ENCODE data around the gene STARD10.
A peak's percentile ranks its signal among the peaks of the same experiment; 100 is the strongest.
"Not testable (repeated sequence)": the region's sequence is repeated elsewhere in the genome, so short reads cannot be mapped to it uniquely, and the experiment has no call there.

STARD10 gene

DNA sequence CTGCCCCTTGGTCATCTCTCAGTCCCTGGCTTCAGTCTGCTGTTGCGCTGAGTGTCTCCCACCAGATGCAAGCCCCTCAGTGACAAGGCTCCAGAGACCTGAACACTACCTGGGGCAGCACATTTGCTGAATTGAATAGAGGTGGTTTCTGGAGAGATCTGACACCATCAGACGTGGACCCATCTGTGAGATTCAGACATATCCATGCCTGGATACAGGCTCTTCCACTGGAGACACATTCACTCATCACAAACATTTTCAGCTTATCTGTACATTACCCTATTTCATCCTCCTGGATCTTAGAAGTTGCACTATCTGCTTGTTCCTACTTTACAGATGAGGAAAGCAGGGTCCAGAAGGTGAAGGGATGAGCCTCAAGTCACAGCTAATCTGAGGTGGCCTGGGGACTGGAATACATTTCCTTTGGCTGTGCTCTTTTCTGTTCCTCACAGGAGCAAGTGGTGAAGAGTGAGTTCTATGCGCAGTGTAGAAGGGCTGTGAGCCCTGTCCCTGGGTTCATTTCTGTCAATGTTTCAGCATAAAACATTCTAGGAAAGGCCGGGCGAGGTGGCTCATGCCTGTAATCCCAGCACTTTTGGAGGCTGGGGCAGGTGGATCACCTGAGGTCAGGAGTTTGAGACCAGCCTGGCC, 39.4 kb upstream of the STARD10 start:
- Histone ChIP-seq H3K27ac (ENCODE audit: insufficient read depth, low read length, poor library complexity, severe bottlenecking) (peak overlapping the region; percentile 25), H3K4me3 (ENCODE audit: insufficient read depth, low read depth, low read length, poor library complexity, severe bottlenecking) (no peak overlapping the region), H3K36me3 (ENCODE audit: control insufficient read depth, insufficient read depth, low read length) (peaks cover 28% of the 10 kb centered on the region), H3K9me3 (ENCODE audit: control insufficient read depth, low read length) (no peaks in the 10 kb centered on the region), H3K4me1 (ENCODE audit: control insufficient read depth, insufficient read depth, low read length, poor library complexity, severe bottlenecking) (no peaks in the 10 kb centered on the region), H3K27me3 (replicated peaks; ENCODE audit: control insufficient read depth, insufficient read depth, low read length, poor library complexity, severe bottlenecking) (no peaks in the 10 kb centered on the region)
- DNase-seq: no peak

DNA sequence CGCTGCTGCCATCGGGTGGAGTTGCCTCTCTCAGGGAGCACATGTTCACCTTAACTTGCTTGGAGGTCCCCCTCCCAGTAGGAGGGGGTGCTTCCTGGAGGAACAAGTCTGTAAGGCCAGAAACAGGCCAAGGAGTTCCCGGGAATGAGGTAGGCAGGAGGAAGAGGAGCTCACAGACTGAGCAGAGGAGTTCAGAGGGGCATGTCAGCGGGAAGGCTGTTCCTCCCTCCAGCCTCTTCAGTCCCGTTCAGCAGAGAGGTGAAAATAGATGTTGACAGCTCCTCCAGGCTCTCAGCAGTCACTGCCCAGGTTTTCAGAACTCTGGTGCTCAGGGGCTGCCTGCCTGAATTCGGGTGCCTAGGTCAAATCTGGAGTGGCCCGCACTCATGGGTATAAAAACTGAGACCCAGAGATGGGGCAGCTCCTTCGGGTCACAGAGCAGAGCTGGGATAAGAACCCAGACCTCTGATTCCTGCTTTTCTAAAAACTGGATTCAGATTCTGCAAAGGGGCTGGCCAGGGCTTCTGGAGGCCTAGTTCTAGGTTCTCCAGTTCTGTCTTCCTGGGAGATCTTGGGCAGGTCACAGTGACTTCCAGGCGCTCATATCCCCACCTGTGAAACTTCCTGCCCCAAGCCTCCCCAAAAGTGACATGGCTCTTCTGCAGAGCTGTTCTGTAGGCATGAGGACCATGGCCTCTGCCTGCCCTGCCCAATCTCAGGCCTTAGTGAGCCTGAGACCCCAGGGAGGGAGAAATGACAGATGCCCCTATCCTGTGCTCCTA, 38.6 kb upstream of the STARD10 start:
- H3K4me3 ChIP-seq (ENCODE audit: insufficient read depth, low read depth, low read length, poor library complexity, severe bottlenecking): no peak overlapping the region
- no peaks in the 10 kb centered on the region for H3K9me3 ChIP-seq (ENCODE audit: control insufficient read depth, low read length)
- no peak for DNase-seq
- no peaks in the 10 kb centered on the region for H3K4me1 ChIP-seq (ENCODE audit: control insufficient read depth, insufficient read depth, low read length, poor library complexity, severe bottlenecking)
- H3K36me3 ChIP-seq (ENCODE audit: control insufficient read depth, insufficient read depth, low read length): peaks cover 31% of the 10 kb centered on the region
- H3K27ac ChIP-seq (ENCODE audit: insufficient read depth, low read length, poor library complexity, severe bottlenecking): no peak overlapping the region
- H3K27me3 ChIP-seq (replicated peaks; ENCODE audit: control insufficient read depth, insufficient read depth, low read length, poor library complexity, severe bottlenecking): no peaks in the 10 kb centered on the region

DNA sequence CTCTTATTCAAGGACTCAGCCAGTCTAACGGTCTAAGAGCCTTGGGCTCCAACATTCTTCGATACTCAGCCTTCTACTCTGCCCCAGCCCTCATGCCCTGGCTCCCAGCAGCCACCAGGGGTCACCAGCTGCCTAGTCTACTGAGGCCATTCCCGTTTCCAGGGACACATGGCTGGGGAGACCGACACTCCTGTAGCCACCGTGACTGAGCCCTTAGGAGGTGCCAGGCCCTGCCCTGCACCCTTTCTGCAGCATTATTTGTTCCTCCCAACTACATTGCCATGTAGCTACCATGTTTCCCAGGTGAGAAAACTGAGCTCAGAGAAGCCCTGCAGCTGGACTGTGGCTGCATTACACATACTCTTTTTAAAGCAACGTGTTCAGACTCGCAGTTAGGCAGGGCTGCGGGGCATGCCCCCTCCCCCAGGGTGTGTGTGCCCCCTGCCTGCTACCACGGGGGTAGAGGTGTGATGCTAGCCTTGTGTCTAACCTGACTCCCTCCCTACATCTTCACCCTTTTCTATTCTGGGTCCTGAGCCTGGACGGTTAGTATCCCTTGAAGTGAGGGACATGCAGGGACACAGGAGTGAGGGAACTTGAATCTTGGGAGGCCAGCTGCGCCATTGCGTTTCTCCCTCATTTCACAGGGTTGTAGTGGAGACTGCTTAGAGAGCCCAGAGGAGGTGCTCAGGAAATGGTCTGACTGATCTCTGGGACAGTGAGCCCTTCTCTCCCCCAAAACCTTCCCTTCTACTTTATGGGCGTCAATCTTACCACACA, 37.9 kb upstream of the STARD10 start:
- H3K36me3 ChIP-seq (ENCODE audit: control insufficient read depth, insufficient read depth, low read length): peaks cover 31% of the 10 kb centered on the region
- H3K9me3 ChIP-seq (ENCODE audit: control insufficient read depth, low read length): no peaks in the 10 kb centered on the region
- H3K27me3 ChIP-seq (replicated peaks; ENCODE audit: control insufficient read depth, insufficient read depth, low read length, poor library complexity, severe bottlenecking): no peaks in the 10 kb centered on the region
- no peak overlapping the region for H3K4me3 ChIP-seq (ENCODE audit: insufficient read depth, low read depth, low read length, poor library complexity, severe bottlenecking)
- no peaks in the 10 kb centered on the region for H3K4me1 ChIP-seq (ENCODE audit: control insufficient read depth, insufficient read depth, low read length, poor library complexity, severe bottlenecking)
- DNase-seq: peak in 2 of 3 donors; percentile 25 to 32
- no peak overlapping the region for H3K27ac ChIP-seq (ENCODE audit: insufficient read depth, low read length, poor library complexity, severe bottlenecking)

DNA sequence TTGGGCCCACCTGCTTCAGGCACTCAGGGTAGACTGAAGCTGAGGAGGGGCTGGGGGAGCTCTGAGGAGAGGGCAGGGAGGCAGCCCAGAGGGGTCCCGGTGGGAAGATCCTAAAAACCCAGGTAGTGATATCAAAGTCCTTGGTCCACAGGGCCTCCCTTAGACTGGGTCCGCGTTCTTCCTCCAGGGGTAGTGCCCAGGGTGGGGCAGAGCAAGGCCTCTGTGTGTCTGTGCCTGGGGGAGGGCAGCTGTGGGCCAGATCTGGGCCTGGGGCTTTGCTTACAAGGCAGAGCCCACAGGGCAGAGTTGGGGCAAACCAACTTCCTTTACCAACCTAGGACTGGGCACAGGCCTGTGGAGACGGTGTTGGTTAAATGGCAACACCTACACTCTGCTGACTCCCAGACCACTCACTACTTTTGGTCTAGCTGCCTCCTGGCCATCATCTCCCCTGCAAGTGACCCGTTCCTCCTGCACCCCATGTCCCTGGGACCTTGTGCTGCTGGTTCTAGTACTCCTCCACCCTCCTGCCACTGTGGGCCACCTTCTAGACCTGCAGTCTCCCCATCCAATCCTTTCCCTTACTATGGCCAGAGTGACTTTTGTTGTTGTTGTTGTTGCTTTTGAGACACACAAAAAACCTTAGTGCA, 36.2 kb upstream of the STARD10 start:
- DNase-seq: no peak
- Histone ChIP-seq H3K36me3 (ENCODE audit: control insufficient read depth, insufficient read depth, low read length) (peaks cover 39% of the 10 kb centered on the region), H3K27ac (ENCODE audit: insufficient read depth, low read length, poor library complexity, severe bottlenecking) (no peak overlapping the region), H3K9me3 (ENCODE audit: control insufficient read depth, low read length) (no peaks in the 10 kb centered on the region), H3K4me1 (ENCODE audit: control insufficient read depth, insufficient read depth, low read length, poor library complexity, severe bottlenecking) (no peaks in the 10 kb centered on the region), H3K4me3 (ENCODE audit: insufficient read depth, low read depth, low read length, poor library complexity, severe bottlenecking) (no peak overlapping the region), H3K27me3 (replicated peaks; ENCODE audit: control insufficient read depth, insufficient read depth, low read length, poor library complexity, severe bottlenecking) (no peaks in the 10 kb centered on the region)

DNA sequence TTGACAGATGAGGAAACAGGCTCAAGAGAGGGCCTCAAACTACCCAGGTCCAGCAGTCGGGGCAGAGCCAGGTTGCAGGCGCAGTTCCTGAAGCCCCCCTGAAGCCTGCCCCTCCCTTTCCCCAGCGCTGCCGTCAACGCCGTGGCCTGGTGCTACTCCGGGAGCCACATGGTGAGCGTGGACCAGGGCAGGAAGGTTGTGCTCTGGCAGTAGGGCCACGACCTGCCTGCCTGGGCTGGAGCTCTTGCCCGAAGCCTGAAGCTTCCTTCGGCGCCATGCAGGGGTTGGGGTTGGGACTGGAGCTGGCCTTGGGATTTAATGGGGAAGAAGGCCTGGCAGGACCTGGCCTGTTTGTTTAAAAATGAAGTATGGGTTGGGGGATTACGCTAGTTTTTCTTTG, 35.3 kb upstream of the STARD10 start:
- H3K9me3 ChIP-seq (ENCODE audit: control insufficient read depth, low read length): no peaks in the 10 kb centered on the region
- H3K4me3 ChIP-seq (ENCODE audit: insufficient read depth, low read depth, low read length, poor library complexity, severe bottlenecking): no peak overlapping the region
- H3K4me1 ChIP-seq (ENCODE audit: control insufficient read depth, insufficient read depth, low read length, poor library complexity, severe bottlenecking): no peaks in the 10 kb centered on the region
- H3K27me3 ChIP-seq (replicated peaks; ENCODE audit: control insufficient read depth, insufficient read depth, low read length, poor library complexity, severe bottlenecking): no peaks in the 10 kb centered on the region
- no peak overlapping the region for H3K27ac ChIP-seq (ENCODE audit: insufficient read depth, low read length, poor library complexity, severe bottlenecking)
- H3K36me3 ChIP-seq (ENCODE audit: control insufficient read depth, insufficient read depth, low read length): peaks cover 45% of the 10 kb centered on the region
- DNase-seq: no peak

DNA sequence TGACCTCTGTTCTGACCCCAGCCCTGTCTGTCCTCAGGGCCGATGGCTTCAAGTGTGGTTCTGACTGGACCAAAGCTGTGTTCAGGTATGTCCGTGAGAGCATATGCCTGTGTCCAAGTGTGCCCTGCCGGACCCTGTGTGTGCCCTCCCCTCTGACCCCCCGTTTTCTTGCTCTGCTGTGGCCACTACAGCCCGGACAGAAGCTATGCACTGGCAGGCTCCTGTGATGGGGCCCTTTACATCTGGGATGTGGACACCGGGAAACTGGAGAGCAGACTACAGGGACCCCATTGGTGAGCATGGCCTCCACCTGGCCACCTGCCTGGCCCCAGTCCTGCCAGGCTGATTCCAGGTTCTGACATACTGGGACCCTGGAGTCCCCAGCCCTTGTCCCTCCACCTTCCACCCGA, 34.9 kb upstream of the STARD10 start:
- Histone ChIP-seq H3K4me3 (ENCODE audit: insufficient read depth, low read depth, low read length, poor library complexity, severe bottlenecking) (no peak overlapping the region), H3K4me1 (ENCODE audit: control insufficient read depth, insufficient read depth, low read length, poor library complexity, severe bottlenecking) (no peaks in the 10 kb centered on the region), H3K27ac (ENCODE audit: insufficient read depth, low read length, poor library complexity, severe bottlenecking) (peak overlapping the region; percentile 7), H3K36me3 (ENCODE audit: control insufficient read depth, insufficient read depth, low read length) (peaks cover 45% of the 10 kb centered on the region), H3K27me3 (replicated peaks; ENCODE audit: control insufficient read depth, insufficient read depth, low read length, poor library complexity, severe bottlenecking) (no peaks in the 10 kb centered on the region), H3K9me3 (ENCODE audit: control insufficient read depth, low read length) (no peaks in the 10 kb centered on the region)
- no peak for DNase-seq

DNA sequence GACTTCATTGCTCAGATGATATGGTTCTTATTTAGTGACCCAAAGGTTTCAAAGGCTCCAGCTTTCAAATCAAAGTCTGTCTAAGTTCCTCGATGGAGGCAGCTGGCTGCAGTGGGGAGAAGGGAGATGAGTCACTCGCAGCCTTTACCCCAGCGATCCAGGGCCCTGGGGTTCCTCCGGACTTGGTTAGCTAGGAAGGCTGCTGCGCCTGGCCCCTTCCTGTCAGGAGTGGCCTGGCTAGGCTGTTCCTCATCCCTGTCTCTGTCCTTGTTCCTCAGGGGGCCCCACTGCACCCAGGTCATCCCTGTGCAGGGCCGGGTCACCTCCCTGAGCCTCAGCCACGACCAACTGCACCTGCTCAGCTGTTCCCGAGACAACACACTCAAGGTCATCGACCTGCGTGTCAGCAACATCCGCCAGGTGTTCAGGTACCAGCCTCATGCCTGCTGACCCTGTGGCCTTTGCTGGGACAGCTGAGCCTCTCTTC, 34.3 kb upstream of the STARD10 start:
- DNase-seq: no peak
- no peaks in the 10 kb centered on the region for H3K27me3 ChIP-seq (replicated peaks; ENCODE audit: control insufficient read depth, insufficient read depth, low read length, poor library complexity, severe bottlenecking)
- no peaks in the 10 kb centered on the region for H3K9me3 ChIP-seq (ENCODE audit: control insufficient read depth, low read length)
- H3K4me3 ChIP-seq (ENCODE audit: insufficient read depth, low read depth, low read length, poor library complexity, severe bottlenecking): no peak overlapping the region
- peak overlapping the region; percentile 7 for H3K27ac ChIP-seq (ENCODE audit: insufficient read depth, low read length, poor library complexity, severe bottlenecking)
- H3K4me1 ChIP-seq (ENCODE audit: control insufficient read depth, insufficient read depth, low read length, poor library complexity, severe bottlenecking): no peaks in the 10 kb centered on the region
- H3K36me3 ChIP-seq (ENCODE audit: control insufficient read depth, insufficient read depth, low read length): peaks cover 50% of the 10 kb centered on the region

DNA sequence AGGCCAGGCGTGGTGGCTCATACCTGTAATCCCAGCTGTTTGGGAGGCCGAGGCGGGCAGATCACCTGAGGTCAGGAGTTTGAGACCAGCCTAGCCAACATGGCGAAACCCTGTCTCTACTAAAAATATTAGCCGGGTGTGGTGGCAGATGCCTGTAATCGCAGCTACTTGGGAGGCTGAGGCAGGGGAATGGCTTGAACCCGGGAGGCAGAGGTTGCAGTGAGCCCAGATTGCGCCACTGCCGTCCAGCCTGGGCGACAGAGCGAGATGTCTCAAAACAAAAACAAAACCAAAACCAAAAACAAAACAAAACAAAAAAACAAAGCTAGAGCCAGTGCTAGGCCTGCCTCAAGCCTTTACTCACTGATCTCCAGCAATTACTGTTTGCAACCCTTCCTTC, 33.8 kb upstream of the STARD10 start:
- H3K27me3 ChIP-seq (replicated peaks; ENCODE audit: control insufficient read depth, insufficient read depth, low read length, poor library complexity, severe bottlenecking); H3K4me1 ChIP-seq (ENCODE audit: control insufficient read depth, insufficient read depth, low read length, poor library complexity, severe bottlenecking); DNase-seq; H3K9me3 ChIP-seq (ENCODE audit: control insufficient read depth, low read length); H3K4me3 ChIP-seq (ENCODE audit: insufficient read depth, low read depth, low read length, poor library complexity, severe bottlenecking): not testable (repeated sequence)
- Histone ChIP-seq H3K36me3 (ENCODE audit: control insufficient read depth, insufficient read depth, low read length) (peaks cover 54% of the 10 kb centered on the region), H3K27ac (ENCODE audit: insufficient read depth, low read length, poor library complexity, severe bottlenecking) (peak overlapping the region; percentile 37)

DNA sequence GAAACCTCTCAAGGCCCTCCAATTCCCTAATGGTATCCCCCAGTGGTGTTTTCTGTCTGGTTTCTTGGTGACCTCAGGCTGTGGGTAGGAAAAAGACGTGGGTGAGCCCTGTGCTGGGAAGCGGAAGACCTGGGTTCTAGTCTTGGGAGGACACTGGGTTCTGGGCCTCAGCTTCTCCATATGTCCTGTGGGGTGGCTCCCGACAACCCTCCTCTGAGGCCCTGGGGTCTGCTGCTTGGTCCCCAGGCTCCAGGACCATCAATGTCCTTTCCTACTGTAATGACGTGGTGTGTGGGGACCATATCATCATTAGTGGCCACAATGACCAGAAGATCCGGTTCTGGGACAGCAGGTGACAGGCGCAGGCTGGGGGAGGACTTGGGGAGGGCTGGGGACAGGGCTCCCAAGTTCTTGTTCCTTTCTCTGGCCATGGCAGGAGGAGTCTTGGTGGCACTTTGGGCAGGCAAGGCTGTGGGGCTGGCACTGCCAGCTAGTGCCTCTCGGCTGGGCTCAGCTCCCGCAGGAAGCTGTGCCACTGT, 33.2 kb upstream of the STARD10 start:
- no peak for DNase-seq
- H3K9me3 ChIP-seq (ENCODE audit: control insufficient read depth, low read length): no peaks in the 10 kb centered on the region
- H3K4me3 ChIP-seq (ENCODE audit: insufficient read depth, low read depth, low read length, poor library complexity, severe bottlenecking): no peak overlapping the region
- no peaks in the 10 kb centered on the region for H3K4me1 ChIP-seq (ENCODE audit: control insufficient read depth, insufficient read depth, low read length, poor library complexity, severe bottlenecking)
- peaks cover 58% of the 10 kb centered on the region for H3K36me3 ChIP-seq (ENCODE audit: control insufficient read depth, insufficient read depth, low read length)
- H3K27me3 ChIP-seq (replicated peaks; ENCODE audit: control insufficient read depth, insufficient read depth, low read length, poor library complexity, severe bottlenecking): no peaks in the 10 kb centered on the region
- peak overlapping the region; percentile 37 for H3K27ac ChIP-seq (ENCODE audit: insufficient read depth, low read length, poor library complexity, severe bottlenecking)
